ENCODE data around the gene AAK1. TPM values are rescaled to one million over a fixed set of nuclear protein-coding genes. Genes with fewer than 3 reads are reported as not detected.

AAK1 gene
- polyA plus RNA-seq, 1 donor from 2014 or later, result 26.7 TPM

GRCh38 chr2:69659941-69660483 lies 16.5 kb upstream of the AAK1 start:
- Histone ChIP-seq H3K36me3 (ENCODE audit: insufficient read depth, low read length) (no peaks in the 10 kb centered on the region), H4K20me1 (ENCODE audit: insufficient read depth) (no peaks in the 10 kb centered on the region), H3K79me2 (replicated peaks; ENCODE audit: insufficient read depth, low read length) (no peaks in the 10 kb centered on the region), H2AFZ (ENCODE audit: low read depth, low read length) (no peak overlapping the region), H3K4me2 (ENCODE audit: low read length) (no peak overlapping the region), H3K4me3 (ENCODE audit: low read length) (no peak overlapping the region), H3K9ac (ENCODE audit: low read length) (no peak overlapping the region), H3K9me3 (ENCODE audit: low read length) (peaks cover 4% of the 10 kb centered on the region), H3K27me3 (ENCODE audit: insufficient read depth, low read depth, low read length) (no peaks in the 10 kb centered on the region), H3K9me2 (ENCODE audit: insufficient read depth, low read length) (no peaks in the 10 kb centered on the region), H3K27ac (ENCODE audit: low read length) (no peak overlapping the region), H3F3A (ENCODE audit: insufficient read depth, low read length, poor library complexity, severe bottlenecking) (no peaks in the 10 kb centered on the region)
- TF ChIP-seq REST (IDR thresholded peaks at IDR 0.05; ENCODE audit: borderline replicate concordance) (no peak), MXI1 (conservative IDR thresholded peaks at IDR 0.05; ENCODE audit: poor library complexity, severe bottlenecking) (no peak), TAF1 (IDR thresholded peaks at IDR 0.05; ENCODE audit: low read depth) (no peak), EZH2 (IDR thresholded peaks at IDR 0.05; ENCODE audit: borderline replicate concordance, insufficient read depth, low read length, poor library complexity, severe bottlenecking) (no peak), POLR2AphosphoS5 (IDR thresholded peaks at IDR 0.05) (no peak), SMC3 (conservative IDR thresholded peaks at IDR 0.05; ENCODE audit: poor library complexity) (no peak), RAD21 (conservative IDR thresholded peaks at IDR 0.05) (no peak), EP300 (conservative IDR thresholded peaks at IDR 0.05; ENCODE audit: poor library complexity, severe bottlenecking) (no peak), CTCF (IDR thresholded peaks at IDR 0.05; ENCODE audit: poor library complexity, severe bottlenecking) (no peak)

GRCh38 chr2:69659349-69659748 lies 15.8 kb upstream of the AAK1 start:
- Histone ChIP-seq H3K4me3 (ENCODE audit: low read length) (no peak overlapping the region), H2AFZ (ENCODE audit: low read depth, low read length) (no peak overlapping the region), H3K9ac (ENCODE audit: low read length) (no peak overlapping the region), H3K9me3 (ENCODE audit: low read length) (peaks cover 2% of the 10 kb centered on the region), H3K79me2 (replicated peaks; ENCODE audit: insufficient read depth, low read length) (no peaks in the 10 kb centered on the region), H3K4me2 (ENCODE audit: low read length) (no peak overlapping the region), H3K27ac (ENCODE audit: low read length) (no peak overlapping the region), H4K20me1 (ENCODE audit: insufficient read depth) (no peaks in the 10 kb centered on the region), H3K9me2 (ENCODE audit: insufficient read depth, low read length) (no peaks in the 10 kb centered on the region), H3K27me3 (ENCODE audit: insufficient read depth, low read depth, low read length) (no peaks in the 10 kb centered on the region), H3F3A (ENCODE audit: insufficient read depth, low read length, poor library complexity, severe bottlenecking) (no peaks in the 10 kb centered on the region), H3K36me3 (ENCODE audit: insufficient read depth, low read length) (no peaks in the 10 kb centered on the region)
- TF ChIP-seq REST (IDR thresholded peaks at IDR 0.05; ENCODE audit: borderline replicate concordance) (no peak), MXI1 (conservative IDR thresholded peaks at IDR 0.05; ENCODE audit: poor library complexity, severe bottlenecking) (no peak), EZH2 (IDR thresholded peaks at IDR 0.05; ENCODE audit: borderline replicate concordance, insufficient read depth, low read length, poor library complexity, severe bottlenecking) (no peak), POLR2AphosphoS5 (IDR thresholded peaks at IDR 0.05) (no peak), RAD21 (conservative IDR thresholded peaks at IDR 0.05) (no peak), CTCF (IDR thresholded peaks at IDR 0.05; ENCODE audit: poor library complexity, severe bottlenecking) (no peak), EP300 (conservative IDR thresholded peaks at IDR 0.05; ENCODE audit: poor library complexity, severe bottlenecking) (no peak), TAF1 (IDR thresholded peaks at IDR 0.05; ENCODE audit: low read depth) (no peak), SMC3 (conservative IDR thresholded peaks at IDR 0.05; ENCODE audit: poor library complexity) (no peak)

Measured in neural cell (in vitro differentiated cells).